HepG2 (cell line): ENCODE measurements around the gene GNG7. TPM values are rescaled to one million over a fixed set of nuclear protein-coding genes. Genes with fewer than 3 reads are reported as not detected.
"Not testable (repeated sequence)": the region's sequence is repeated elsewhere in the genome, so short reads cannot be mapped to it uniquely, and the experiment has no call there.

Experiments used
- ATAC-seq: fragments of 200-7000 bp; cut with Tn5 transposase; 3 replicates; pipeline ENCODE4 v1.9.1; 2020; ENCODE audit warnings: mild to moderate bottlenecking, moderate library complexity
- BruUV-seq: library from RNA; stranded (reverse); fragments of 400-500 nt; replicated peaks from 2 replicates; lab custom pipeline; 2021; lab: Mats Ljungman, UMichigan
- CTCF ChIA-PET: fragments of 300-600 bp; formaldehyde crosslinking; extraction: SDS; loops from one replicate; lab custom pipeline; 2021; ENCODE audit warnings: low total read pairs, inconsistent platforms, low intra/inter-chr PET ratio; lab: Yijun Ruan, JAX
- POLR2A ChIA-PET: fragments of 350-600 bp; sonication (Branson Sonifier 250); formaldehyde crosslinking; loops from one replicate; lab custom pipeline; 2020; ENCODE audit warnings: antibody characterized with exemption, inconsistent platforms; lab: Yijun Ruan, JAX
- DNase-seq: peaks from one replicate; pipeline ENCODE4 v3.0.0-alpha.2; 2015; ENCODE audit warnings: low spot score
- FAIRE-seq: peaks from 3 replicates; lab custom pipeline; 2011; peaks lifted over from hg19 to GRCh38; lab: Jason Lieb, UNC
- H2AFZ ChIP-seq: one replicate; pipeline ENCODE4 v1.6.1; 2011; ENCODE audit warnings: low read length, inconsistent platforms
- H3K27ac ChIP-seq: fragments of 300-600 bp; 3 replicates; pipeline ENCODE4 v1.8.0; 2011; ENCODE audit warnings: mixed run types, mild to moderate bottlenecking, mixed read lengths, low read length, inconsistent platforms; ENCODE audit not compliant: insufficient read depth; ENCODE audit errors: extremely low read length
- H3K27me3 ChIP-seq, 2 experiments: fragments of 200-600 bp in 1 of 2; 2 replicates in 1 of 2; 3 replicates in 1 of 2; pipeline versions ENCODE4 v1.6.0 to v1.8.0; 2011; ENCODE audit warnings: low read length in 2 of 2, mild to moderate bottlenecking in 2 of 2, moderate library complexity in 2 of 2, inconsistent platforms in 1 of 2; ENCODE audit not compliant: insufficient read depth in 2 of 2, control insufficient read depth in 1 of 2
- H3K36me3 ChIP-seq, 2 experiments: fragments of 200-600 bp in 1 of 2; replicated peaks in 1 of 2; 2 replicates in 1 of 2; 3 replicates in 1 of 2; pipeline versions ENCODE4 v1.5.1 to v1.8.0; 2011; ENCODE audit warnings: low read length in 2 of 2, inconsistent platforms in 1 of 2; ENCODE audit not compliant: insufficient read depth in 2 of 2, control insufficient read depth in 1 of 2
- H3K4me1 ChIP-seq: 2 replicates; pipeline ENCODE4 v1.5.1; 2012; ENCODE audit warnings: low read length, inconsistent platforms; ENCODE audit not compliant: insufficient read depth
- H3K4me2 ChIP-seq: 2 replicates; pipeline ENCODE4 v1.6.0; 2011; ENCODE audit warnings: low read depth, low read length, inconsistent platforms
- H3K4me3 ChIP-seq, 3 experiments: fragments of 200-600 bp in 1 of 3; sonication (generic), shearing (Covaris generic) in 1 of 3; replicated peaks in 1 of 3; 2 replicates each; pipeline ENCODE4 v1.5.1; 2011 to 2016; ENCODE audit warnings: low read length in 3 of 3, inconsistent platforms in 2 of 3, low read depth in 2 of 3, mild to moderate bottlenecking in 2 of 3, control low read depth in 1 of 3, mixed read lengths in 1 of 3; ENCODE audit not compliant: insufficient read depth in 1 of 3
- H3K79me2 ChIP-seq: one replicate; pipeline ENCODE4 v1.6.1; 2011; ENCODE audit warnings: low read length, inconsistent platforms; ENCODE audit not compliant: insufficient read depth
- H3K9ac ChIP-seq: 2 replicates; pipeline ENCODE4 v1.6.0; 2011; ENCODE audit warnings: mild to moderate bottlenecking, low read depth, low read length, inconsistent platforms; ENCODE audit not compliant: insufficient read depth
- H3K9me3 ChIP-seq: 2 replicates; pipeline ENCODE4 v1.5.1; 2012; ENCODE audit warnings: mild to moderate bottlenecking, low read length
- H4K20me1 ChIP-seq: 2 replicates; pipeline ENCODE4 v1.6.0; 2011; ENCODE audit warnings: inconsistent platforms, mild to moderate bottlenecking, low read length, moderate library complexity; ENCODE audit not compliant: insufficient read depth
- RARA ChIP-seq: IDR thresholded peaks from 2 replicates; pipeline ENCODE4 v1.6.1; 2016; ENCODE audit warnings: missing genetic modification reagents, missing compliant biosample characterization
- ZNF121 ChIP-seq: sonication (generic); formaldehyde crosslinking; IDR thresholded peaks from 2 replicates; pipeline ENCODE4 v1.5.0; 2020; ENCODE audit warnings: mild to moderate bottlenecking, missing genetic modification reagents
- whole genome bisulfite sequencing: methylation state at CpG from one replicate; pipeline ENCODE4 v1.1.6; 2017; ENCODE audit warnings: low lambda C conversion rate; 5-methylcytosine and 5-hydroxymethylcytosine counted together
- in situ Hi-C: cut with HindIII; loops from 2 replicates; pipeline ENCODE4 v1.10.0; 2017; ENCODE audit warnings: low pct_unique_long_range_greater_than_20kb; ENCODE audit not compliant: extremely low pct_ligation_motif_present
- intact Hi-C: fragments of 100-400 bp; cut with micrococcal nuclease; formaldehyde crosslinking; loops from one replicate; pipeline ENCODE4 v1.10.0; 2022; ENCODE audit not compliant: unreplicated experiment
- polyA plus RNA-seq, 8 experiments: library from polyadenylated mRNA; depleted of rRNA in 3 of 8; stranded (reverse) in 7 of 8; unstranded in 1 of 8; fragments of >200 nt; fragmentation: Illumina TruSeq in 4 of 8; extraction: Trizol in 4 of 8; gene quantifications; 2 replicates each; pipeline versions ENCODE4 v1.2.1 to v1.2.3, GENCODE V29; 2011 to 2016; ENCODE audit warnings: low read depth in 4 of 8, missing spikeins in 1 of 8, mixed read lengths in 1 of 8; ENCODE audit not compliant: insufficient read depth in 1 of 8
- total RNA-seq, 5 experiments: library from RNA; depleted of rRNA; stranded (reverse); fragments of >200 nt; fragmentation: Illumina TruSeq; extraction: Trizol; gene quantifications; 2 replicates each; pipeline ENCODE4 v1.2.3, GENCODE V29; 2016; ENCODE audit warnings: low read depth in 1 of 5
- TF ChIP-seq, protein P1 (sequence below): sonication (generic); formaldehyde crosslinking; IDR thresholded peaks from 2 replicates; pipeline ENCODE4 v1.5.0; 2020; ENCODE audit warnings: mild to moderate bottlenecking, missing genetic modification reagents

GNG7 gene
- total and polyA plus RNA-seq, 2 of the 13 experiments (the other 11 are each of a cell fraction or from before 2014, with no cell fraction given): 1.4 to 3.3 TPM

DNA sequence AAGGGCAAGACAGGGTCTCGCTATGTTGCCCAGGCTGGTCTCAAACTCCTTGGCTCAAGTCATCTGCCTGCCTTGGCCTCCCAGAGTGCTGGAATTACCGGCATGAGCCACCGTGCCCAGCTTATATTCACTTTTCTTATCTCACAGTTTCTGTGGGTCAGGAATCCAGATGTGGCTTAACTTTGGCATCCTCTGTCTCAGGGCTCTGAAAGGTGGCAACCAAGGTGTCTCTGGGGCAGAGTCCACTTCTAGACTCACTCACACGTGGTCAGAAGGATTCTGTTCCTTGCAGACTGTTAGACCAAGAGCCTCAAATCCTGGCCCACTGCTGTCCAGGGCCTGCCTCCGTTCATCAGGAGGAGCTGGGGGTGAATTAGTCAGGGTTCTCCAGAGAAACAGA lies 238.1 kb downstream of the GNG7 start:
- ChIA-PET CTCF (no interaction called here), POLR2A (interaction anchor here (5.0 kb wide), 1 partner anchor 12 kb away, joined by 42 read pairs; the partner anchor contains the start of gene GADD45B)
- Histone ChIP-seq H3K36me3 (no peaks in the 10 kb centered on the region), H3K79me2 (no peaks in the 10 kb centered on the region), H3K9me3 (no peaks in the 10 kb centered on the region), H3K4me3 (no peak overlapping the region), H3K4me1 (peaks cover 51% of the 10 kb centered on the region), H3K4me2 (no peak overlapping the region; the same call in 1 of the 2 replicates), H3K27me3 (no peaks in the 10 kb centered on the region; a peak in 1 of 5 replicates), H4K20me1 (no peaks in the 10 kb centered on the region), H3K27ac (no peak overlapping the region), H2AFZ (no peak overlapping the region), H3K9ac (no peak overlapping the region)
- no peak for ATAC-seq
- intact Hi-C loops (no loop called here), in situ Hi-C loops (no loop called here)
- BruUV-seq: no TSS peak
- no peak for DNase-seq
- no peak for FAIRE-seq
- WGBS: 13% methylated on average over 5 of the region's 5 CpGs
- peak; percentile 46; the same call in 1 of the 2 replicates for TF ChIP-seq ZNF121 (CRISPR knock-in tag)
- TF ChIP-seq RARA (CRISPR knock-in tag): no peak

DNA sequence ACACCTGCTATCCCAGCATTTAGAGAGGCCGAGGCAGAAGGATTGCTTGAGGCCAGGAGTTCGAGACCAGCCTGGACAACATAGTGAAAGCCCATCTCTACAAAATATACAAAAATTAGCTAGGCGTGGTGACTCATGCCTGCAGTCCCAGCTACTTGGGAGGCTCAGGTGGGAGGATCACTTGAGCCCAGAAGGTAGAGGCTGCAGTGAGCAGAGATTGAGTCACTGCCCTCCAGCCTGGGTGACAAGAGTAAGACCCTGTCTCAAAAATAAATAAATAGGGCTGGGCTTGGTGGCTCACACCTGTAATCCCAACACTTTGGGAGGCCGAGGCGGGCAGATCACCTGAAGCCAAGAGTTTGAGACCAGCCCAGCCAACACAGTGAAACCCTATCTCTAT lies 238.8 kb downstream of the GNG7 start:
- POLR2A ChIA-PET: interaction anchor here (0.8 to 5.0 kb wide), 8 partner anchors 10 to 161 kb away, joined by 3 to 42 read pairs (median 4); partner anchors contain the start of genes GADD45B and TIMM13
- peak overlapping the region; percentile 68 for H3K4me2 ChIP-seq
- 83% methylated on average over 5 of the region's 5 CpGs for WGBS

More for the DNA sequence above, 238.8 kb downstream of the GNG7 start:
- H3K27me3 ChIP-seq, H3K9ac ChIP-seq, ATAC-seq, FAIRE-seq, H4K20me1 ChIP-seq, H3K4me3 ChIP-seq, H3K79me2 ChIP-seq, in situ Hi-C loops, CTCF ChIA-PET, H3K36me3 ChIP-seq, BruUV-seq, H3K9me3 ChIP-seq, DNase-seq, H3K27ac ChIP-seq, H2AFZ ChIP-seq: not testable (repeated sequence)
- TF ChIP-seq, protein P1, sequence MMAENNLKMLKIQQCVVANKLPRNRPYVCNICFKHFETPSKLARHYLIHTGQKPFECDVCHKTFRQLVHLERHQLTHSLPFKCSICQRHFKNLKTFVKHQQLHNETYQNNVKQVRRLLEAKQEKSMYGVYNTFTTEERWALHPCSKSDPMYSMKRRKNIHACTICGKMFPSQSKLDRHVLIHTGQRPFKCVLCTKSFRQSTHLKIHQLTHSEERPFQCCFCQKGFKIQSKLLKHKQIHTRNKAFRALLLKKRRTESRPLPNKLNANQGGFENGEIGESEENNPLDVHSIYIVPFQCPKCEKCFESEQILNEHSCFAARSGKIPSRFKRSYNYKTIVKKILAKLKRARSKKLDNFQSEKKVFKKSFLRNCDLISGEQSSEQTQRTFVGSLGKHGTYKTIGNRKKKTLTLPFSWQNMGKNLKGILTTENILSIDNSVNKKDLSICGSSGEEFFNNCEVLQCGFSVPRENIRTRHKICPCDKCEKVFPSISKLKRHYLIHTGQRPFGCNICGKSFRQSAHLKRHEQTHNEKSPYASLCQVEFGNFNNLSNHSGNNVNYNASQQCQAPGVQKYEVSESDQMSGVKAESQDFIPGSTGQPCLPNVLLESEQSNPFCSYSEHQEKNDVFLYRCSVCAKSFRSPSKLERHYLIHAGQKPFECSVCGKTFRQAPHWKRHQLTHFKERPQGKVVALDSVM (CRISPR knock-in tag): peak; percentile 68; the same call in 1 of the 2 replicates
- H3K4me1 ChIP-seq: peaks cover 46% of the 10 kb centered on the region
- intact Hi-C loops: loop anchor here (2.0 kb wide), 1 partner anchor 37 kb away; the partner anchor contains the start of gene TIMM13
